ENCODE measurements around the gene CDKAL1.

- no peak for TF ChIP-seq RBM14 (IDR thresholded peaks at IDR 0.05; ENCODE audit: borderline replicate concordance, insufficient read depth, low read depth, low read length)
- no peak for TF ChIP-seq DPF2 (IDR thresholded peaks at IDR 0.05)
- TF ChIP-seq ETV6 (IDR thresholded peaks at IDR 0.05; ENCODE audit: borderline replicate concordance in 1 of 2, low read depth in 2 of 2, low read length in 1 of 2) = no peak
- no peak for TF ChIP-seq ETV6 (CRISPR knock-in tag; IDR thresholded peaks at IDR 0.05; ENCODE audit: borderline replicate concordance)
- TF ChIP-seq NBN (IDR thresholded peaks at IDR 0.05; ENCODE audit: low read depth) = no peak
- TF ChIP-seq EZH2 (IDR thresholded peaks at IDR 0.05; ENCODE audit: borderline replicate concordance, low read depth, low read length) = no peak
- TF ChIP-seq, protein P1, sequence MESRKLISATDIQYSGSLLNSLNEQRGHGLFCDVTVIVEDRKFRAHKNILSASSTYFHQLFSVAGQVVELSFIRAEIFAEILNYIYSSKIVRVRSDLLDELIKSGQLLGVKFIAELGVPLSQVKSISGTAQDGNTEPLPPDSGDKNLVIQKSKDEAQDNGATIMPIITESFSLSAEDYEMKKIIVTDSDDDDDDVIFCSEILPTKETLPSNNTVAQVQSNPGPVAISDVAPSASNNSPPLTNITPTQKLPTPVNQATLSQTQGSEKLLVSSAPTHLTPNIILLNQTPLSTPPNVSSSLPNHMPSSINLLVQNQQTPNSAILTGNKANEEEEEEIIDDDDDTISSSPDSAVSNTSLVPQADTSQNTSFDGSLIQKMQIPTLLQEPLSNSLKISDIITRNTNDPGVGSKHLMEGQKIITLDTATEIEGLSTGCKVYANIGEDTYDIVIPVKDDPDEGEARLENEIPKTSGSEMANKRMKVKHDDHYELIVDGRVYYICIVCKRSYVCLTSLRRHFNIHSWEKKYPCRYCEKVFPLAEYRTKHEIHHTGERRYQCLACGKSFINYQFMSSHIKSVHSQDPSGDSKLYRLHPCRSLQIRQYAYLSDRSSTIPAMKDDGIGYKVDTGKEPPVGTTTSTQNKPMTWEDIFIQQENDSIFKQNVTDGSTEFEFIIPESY (CRISPR knock-in tag; IDR thresholded peaks at IDR 0.05) = no peak
- TF ChIP-seq POLR2A (conservative IDR thresholded peaks at IDR 0.05) = no peak
- TF ChIP-seq JUN (IDR thresholded peaks at IDR 0.05; ENCODE audit: borderline replicate concordance, low read depth, low read length) = no peak
- TF ChIP-seq JUN (CRISPR knock-in tag; IDR thresholded peaks at IDR 0.05; ENCODE audit: borderline replicate concordance) = no peak
- TF ChIP-seq, protein P2, sequence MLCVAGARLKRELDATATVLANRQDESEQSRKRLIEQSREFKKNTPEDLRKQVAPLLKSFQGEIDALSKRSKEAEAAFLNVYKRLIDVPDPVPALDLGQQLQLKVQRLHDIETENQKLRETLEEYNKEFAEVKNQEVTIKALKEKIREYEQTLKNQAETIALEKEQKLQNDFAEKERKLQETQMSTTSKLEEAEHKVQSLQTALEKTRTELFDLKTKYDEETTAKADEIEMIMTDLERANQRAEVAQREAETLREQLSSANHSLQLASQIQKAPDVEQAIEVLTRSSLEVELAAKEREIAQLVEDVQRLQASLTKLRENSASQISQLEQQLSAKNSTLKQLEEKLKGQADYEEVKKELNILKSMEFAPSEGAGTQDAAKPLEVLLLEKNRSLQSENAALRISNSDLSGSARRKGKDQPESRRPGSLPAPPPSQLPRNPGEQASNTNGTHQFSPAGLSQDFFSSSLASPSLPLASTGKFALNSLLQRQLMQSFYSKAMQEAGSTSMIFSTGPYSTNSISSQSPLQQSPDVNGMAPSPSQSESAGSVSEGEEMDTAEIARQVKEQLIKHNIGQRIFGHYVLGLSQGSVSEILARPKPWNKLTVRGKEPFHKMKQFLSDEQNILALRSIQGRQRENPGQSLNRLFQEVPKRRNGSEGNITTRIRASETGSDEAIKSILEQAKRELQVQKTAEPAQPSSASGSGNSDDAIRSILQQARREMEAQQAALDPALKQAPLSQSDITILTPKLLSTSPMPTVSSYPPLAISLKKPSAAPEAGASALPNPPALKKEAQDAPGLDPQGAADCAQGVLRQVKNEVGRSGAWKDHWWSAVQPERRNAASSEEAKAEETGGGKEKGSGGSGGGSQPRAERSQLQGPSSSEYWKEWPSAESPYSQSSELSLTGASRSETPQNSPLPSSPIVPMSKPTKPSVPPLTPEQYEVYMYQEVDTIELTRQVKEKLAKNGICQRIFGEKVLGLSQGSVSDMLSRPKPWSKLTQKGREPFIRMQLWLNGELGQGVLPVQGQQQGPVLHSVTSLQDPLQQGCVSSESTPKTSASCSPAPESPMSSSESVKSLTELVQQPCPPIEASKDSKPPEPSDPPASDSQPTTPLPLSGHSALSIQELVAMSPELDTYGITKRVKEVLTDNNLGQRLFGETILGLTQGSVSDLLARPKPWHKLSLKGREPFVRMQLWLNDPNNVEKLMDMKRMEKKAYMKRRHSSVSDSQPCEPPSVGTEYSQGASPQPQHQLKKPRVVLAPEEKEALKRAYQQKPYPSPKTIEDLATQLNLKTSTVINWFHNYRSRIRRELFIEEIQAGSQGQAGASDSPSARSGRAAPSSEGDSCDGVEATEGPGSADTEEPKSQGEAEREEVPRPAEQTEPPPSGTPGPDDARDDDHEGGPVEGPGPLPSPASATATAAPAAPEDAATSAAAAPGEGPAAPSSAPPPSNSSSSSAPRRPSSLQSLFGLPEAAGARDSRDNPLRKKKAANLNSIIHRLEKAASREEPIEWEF (CRISPR knock-in tag; IDR thresholded peaks at IDR 0.05) = no peak
- TF ChIP-seq, protein P3, sequence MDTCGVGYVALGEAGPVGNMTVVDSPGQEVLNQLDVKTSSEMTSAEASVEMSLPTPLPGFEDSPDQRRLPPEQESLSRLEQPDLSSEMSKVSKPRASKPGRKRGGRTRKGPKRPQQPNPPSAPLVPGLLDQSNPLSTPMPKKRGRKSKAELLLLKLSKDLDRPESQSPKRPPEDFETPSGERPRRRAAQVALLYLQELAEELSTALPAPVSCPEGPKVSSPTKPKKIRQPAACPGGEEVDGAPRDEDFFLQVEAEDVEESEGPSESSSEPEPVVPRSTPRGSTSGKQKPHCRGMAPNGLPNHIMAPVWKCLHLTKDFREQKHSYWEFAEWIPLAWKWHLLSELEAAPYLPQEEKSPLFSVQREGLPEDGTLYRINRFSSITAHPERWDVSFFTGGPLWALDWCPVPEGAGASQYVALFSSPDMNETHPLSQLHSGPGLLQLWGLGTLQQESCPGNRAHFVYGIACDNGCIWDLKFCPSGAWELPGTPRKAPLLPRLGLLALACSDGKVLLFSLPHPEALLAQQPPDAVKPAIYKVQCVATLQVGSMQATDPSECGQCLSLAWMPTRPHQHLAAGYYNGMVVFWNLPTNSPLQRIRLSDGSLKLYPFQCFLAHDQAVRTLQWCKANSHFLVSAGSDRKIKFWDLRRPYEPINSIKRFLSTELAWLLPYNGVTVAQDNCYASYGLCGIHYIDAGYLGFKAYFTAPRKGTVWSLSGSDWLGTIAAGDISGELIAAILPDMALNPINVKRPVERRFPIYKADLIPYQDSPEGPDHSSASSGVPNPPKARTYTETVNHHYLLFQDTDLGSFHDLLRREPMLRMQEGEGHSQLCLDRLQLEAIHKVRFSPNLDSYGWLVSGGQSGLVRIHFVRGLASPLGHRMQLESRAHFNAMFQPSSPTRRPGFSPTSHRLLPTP (IDR thresholded peaks at IDR 0.05; ENCODE audit: borderline replicate concordance, extremely low read depth, insufficient read length) = no peak
- no peak for TF ChIP-seq TAF15 (IDR thresholded peaks at IDR 0.05; ENCODE audit: low read depth, low read length)
- TF ChIP-seq, protein P4, sequence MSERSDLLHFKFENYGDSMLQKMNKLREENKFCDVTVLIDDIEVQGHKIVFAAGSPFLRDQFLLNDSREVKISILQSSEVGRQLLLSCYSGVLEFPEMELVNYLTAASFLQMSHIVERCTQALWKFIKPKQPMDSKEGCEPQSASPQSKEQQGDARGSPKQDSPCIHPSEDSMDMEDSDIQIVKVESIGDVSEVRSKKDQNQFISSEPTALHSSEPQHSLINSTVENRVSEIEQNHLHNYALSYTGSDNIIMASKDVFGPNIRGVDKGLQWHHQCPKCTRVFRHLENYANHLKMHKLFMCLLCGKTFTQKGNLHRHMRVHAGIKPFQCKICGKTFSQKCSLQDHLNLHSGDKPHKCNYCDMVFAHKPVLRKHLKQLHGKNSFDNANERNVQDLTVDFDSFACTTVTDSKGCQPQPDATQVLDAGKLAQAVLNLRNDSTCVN (CRISPR knock-in tag; IDR thresholded peaks at IDR 0.05) = no peak
Measured at GRCh38 chr6:21274851-21275250, 740.6 kb downstream of the CDKAL1 start.

Data from K562 (cell line).